Trophoblast cell (in vitro differentiated cells and primary cell): ENCODE results near the gene DNAH1.

ENCODE experiments used
- DNase-seq, 2 donors: peaks; one replicate each; pipeline ENCODE4 v3.0.0-alpha.2; 2016
- H2AFZ ChIP-seq: 2 replicates; pipeline ENCODE4 v1.6.1; 2013; ENCODE audit warnings: low read length, moderate library complexity, mild to moderate bottlenecking; ENCODE audit not compliant: insufficient read depth, poor library complexity
- H2AK5ac ChIP-seq: 2 replicates; pipeline ENCODE4 v1.6.1; 2013; ENCODE audit warnings: mild to moderate bottlenecking, low read length
- H2BK120ac ChIP-seq: 2 replicates; pipeline ENCODE4 v1.6.1; 2013; ENCODE audit warnings: low read length, mild to moderate bottlenecking, moderate library complexity; ENCODE audit not compliant: insufficient read depth, poor library complexity
- H2BK12ac ChIP-seq: 2 replicates; pipeline ENCODE4 v1.6.1; 2013; ENCODE audit warnings: mild to moderate bottlenecking, low read length, moderate library complexity
- H2BK5ac ChIP-seq: 2 replicates; pipeline ENCODE4 v1.6.1; 2013; ENCODE audit warnings: low read length, low read depth, moderate library complexity, mild to moderate bottlenecking; ENCODE audit not compliant: poor library complexity
- H3K14ac ChIP-seq: 2 replicates; pipeline ENCODE4 v1.6.1; 2013; ENCODE audit warnings: mild to moderate bottlenecking, low read length
- H3K18ac ChIP-seq: 2 replicates; pipeline ENCODE4 v1.6.1; 2013; ENCODE audit warnings: mild to moderate bottlenecking, low read length
- H3K23ac ChIP-seq: 2 replicates; pipeline ENCODE4 v1.6.1; 2013; ENCODE audit warnings: low read length
- H3K27ac ChIP-seq: 2 replicates; pipeline ENCODE4 v1.5.1; 2013; ENCODE audit warnings: low read depth, mild to moderate bottlenecking, inconsistent platforms, low read length, moderate library complexity
- H3K27me3 ChIP-seq: 2 replicates; pipeline ENCODE4 v1.6.1; 2013; ENCODE audit warnings: inconsistent platforms, mild to moderate bottlenecking, low read length, moderate library complexity; ENCODE audit not compliant: insufficient read depth
- H3K36me3 ChIP-seq, 2 experiments: 1 replicate in 1 of 2; 2 replicates in 1 of 2; pipeline ENCODE4 v1.6.1; 2013; ENCODE audit warnings: low read length in 2 of 2, mild to moderate bottlenecking in 2 of 2, moderate library complexity in 1 of 2; ENCODE audit not compliant: insufficient read depth in 2 of 2, control insufficient read depth in 1 of 2
- H3K4ac ChIP-seq: 2 replicates; pipeline ENCODE4 v1.6.1; 2013; ENCODE audit warnings: low read depth, mild to moderate bottlenecking, low read length, moderate library complexity
- H3K4me1 ChIP-seq, 2 experiments: 1 replicate in 1 of 2; 2 replicates in 1 of 2; pipeline ENCODE4 v1.6.1; 2013; ENCODE audit warnings: low read length in 2 of 2, mild to moderate bottlenecking in 2 of 2, moderate library complexity in 1 of 2; ENCODE audit not compliant: insufficient read depth in 2 of 2, control insufficient read depth in 1 of 2
- H3K4me2 ChIP-seq: 2 replicates; pipeline ENCODE4 v1.6.1; 2013; ENCODE audit warnings: inconsistent platforms, mild to moderate bottlenecking, low read length, moderate library complexity
- H3K4me3 ChIP-seq: 2 replicates; pipeline ENCODE4 v1.5.1; 2013; ENCODE audit warnings: mild to moderate bottlenecking, low read depth, low read length, inconsistent platforms
- H3K79me1 ChIP-seq: one replicate; pipeline ENCODE4 v1.6.1; 2013; ENCODE audit warnings: low read length
- H3K79me2 ChIP-seq: 2 replicates; pipeline ENCODE4 v1.6.1; 2013; ENCODE audit warnings: low read length, mild to moderate bottlenecking; ENCODE audit not compliant: control insufficient read depth, insufficient read depth, poor library complexity
- H3K9ac ChIP-seq: 2 replicates; pipeline ENCODE4 v1.6.1; 2013; ENCODE audit warnings: mild to moderate bottlenecking, low read length
- H3K9me3 ChIP-seq: 2 replicates; pipeline ENCODE4 v1.6.1; 2013; ENCODE audit warnings: low read depth, mild to moderate bottlenecking, control low read depth, inconsistent platforms, low read length; ENCODE audit not compliant: insufficient read depth
- H4K12ac ChIP-seq: 2 replicates; pipeline ENCODE4 v1.6.1; 2013; ENCODE audit warnings: low read depth, mild to moderate bottlenecking, low read length, moderate library complexity
- H4K8ac ChIP-seq: 2 replicates; pipeline ENCODE4 v1.6.1; 2013; ENCODE audit warnings: low read depth, mild to moderate bottlenecking, low read length, moderate library complexity
- H4K91ac ChIP-seq: one replicate; pipeline ENCODE4 v1.6.1; 2013; ENCODE audit warnings: low read depth, mild to moderate bottlenecking, low read length, moderate library complexity
- WGBS: extraction: QIAGEN DNeasy Blood & Tissue Kit; methylation state at CpG from one replicate; pipeline ENCODE4 v1.1.7; 2013; ENCODE audit warnings: missing lambda C conversion rate; ENCODE audit not compliant: insufficient read length, insufficient coverage; ENCODE audit errors: extremely low coverage; 5-methylcytosine and 5-hydroxymethylcytosine counted together

The DNAH1 gene

DNA sequence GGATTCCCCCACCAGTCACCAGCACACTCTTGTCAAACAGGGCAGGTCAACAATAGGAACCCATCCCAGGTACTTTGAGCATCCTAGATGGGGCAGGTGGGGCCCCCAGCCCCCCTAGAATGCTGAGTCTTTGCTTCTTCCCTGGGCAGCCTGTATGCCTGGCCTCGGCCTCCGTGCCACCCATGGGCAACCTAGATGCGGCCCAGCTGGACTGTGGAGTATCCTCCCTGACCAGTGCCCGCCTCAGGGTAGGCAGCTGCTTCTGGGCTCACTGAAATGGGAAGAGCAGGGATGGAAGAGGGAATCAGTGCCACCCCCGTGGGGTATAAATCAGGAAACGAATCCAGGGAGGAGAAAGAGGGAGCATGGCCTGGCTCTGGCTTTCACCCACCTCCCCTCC is 10.9 kb downstream of the DNAH1 start:
- no peak overlapping the region for H3K4ac ChIP-seq
- no peak for DNase-seq
- H4K8ac ChIP-seq: no peak overlapping the region
- no peak overlapping the region for H2BK120ac ChIP-seq
- H3K9ac ChIP-seq: no peak overlapping the region
- no peak overlapping the region for H2AFZ ChIP-seq
- no peak overlapping the region for H3K18ac ChIP-seq
- H3K9me3 ChIP-seq: peaks cover 2% of the 10 kb centered on the region
- no peaks in the 10 kb centered on the region for H3K27me3 ChIP-seq
- no peak overlapping the region for H4K12ac ChIP-seq
- no peak overlapping the region for H2BK5ac ChIP-seq
- no peaks in the 10 kb centered on the region for H3K36me3 ChIP-seq
- H3K79me1 ChIP-seq: peaks cover 6% of the 10 kb centered on the region
- H3K27ac ChIP-seq: no peak overlapping the region
- no peaks in the 10 kb centered on the region for H3K79me2 ChIP-seq
- no peak overlapping the region for H2AK5ac ChIP-seq
- H2BK12ac ChIP-seq: no peak overlapping the region
- H3K23ac ChIP-seq: no peak overlapping the region
- WGBS: no CpG with 5 or more reads among the region's 6 CpGs
- no peak overlapping the region for H4K91ac ChIP-seq
- no peak overlapping the region for H3K14ac ChIP-seq
- H3K4me1 ChIP-seq: peaks cover 11 to 16% of the 10 kb centered on the region in 2 experiments
- no peak overlapping the region for H3K4me3 ChIP-seq
- H3K4me2 ChIP-seq: no peak overlapping the region

DNA sequence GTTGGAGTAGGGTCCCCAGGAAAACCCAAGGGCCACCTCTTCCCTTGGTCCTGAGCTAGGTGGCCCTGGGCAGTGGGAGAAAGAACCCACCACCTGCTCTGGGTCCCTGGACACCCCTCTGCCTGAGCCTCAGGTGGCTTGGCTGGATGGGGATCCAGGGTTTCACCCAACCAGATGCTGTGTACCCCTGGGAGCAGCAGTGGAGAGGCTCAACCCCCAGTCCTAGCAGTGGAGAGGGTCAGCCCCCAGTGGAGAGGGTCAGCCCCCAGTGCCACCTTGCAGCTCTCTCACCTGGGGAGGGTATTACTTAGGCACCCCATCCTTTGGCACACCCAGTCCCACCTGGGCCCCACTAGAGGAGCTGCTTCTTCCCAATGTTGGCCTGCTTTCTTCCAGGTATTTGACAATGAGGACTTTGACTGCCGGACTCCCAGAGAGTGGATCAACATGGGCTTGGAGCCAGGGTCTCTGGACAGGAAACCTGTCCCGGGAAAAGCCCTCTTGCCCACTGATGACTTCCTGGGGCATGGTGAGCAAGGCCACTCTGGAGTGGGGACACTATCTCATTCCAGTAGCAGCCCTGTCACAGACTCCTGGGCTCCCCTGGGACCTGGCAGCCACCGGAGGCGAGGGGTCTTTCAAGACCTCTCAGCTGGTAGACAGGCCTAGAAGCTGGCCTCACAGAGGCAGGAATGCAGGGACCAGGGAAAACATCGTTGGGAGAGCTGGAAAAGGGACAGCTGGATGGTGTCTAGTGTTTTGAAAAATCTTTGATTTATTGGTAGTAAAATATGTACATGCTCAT is 11.6 kb downstream of the DNAH1 start:
- no CpG with 5 or more reads among the region's 5 CpGs for WGBS
- no peak overlapping the region for H3K4me3 ChIP-seq

DNA sequence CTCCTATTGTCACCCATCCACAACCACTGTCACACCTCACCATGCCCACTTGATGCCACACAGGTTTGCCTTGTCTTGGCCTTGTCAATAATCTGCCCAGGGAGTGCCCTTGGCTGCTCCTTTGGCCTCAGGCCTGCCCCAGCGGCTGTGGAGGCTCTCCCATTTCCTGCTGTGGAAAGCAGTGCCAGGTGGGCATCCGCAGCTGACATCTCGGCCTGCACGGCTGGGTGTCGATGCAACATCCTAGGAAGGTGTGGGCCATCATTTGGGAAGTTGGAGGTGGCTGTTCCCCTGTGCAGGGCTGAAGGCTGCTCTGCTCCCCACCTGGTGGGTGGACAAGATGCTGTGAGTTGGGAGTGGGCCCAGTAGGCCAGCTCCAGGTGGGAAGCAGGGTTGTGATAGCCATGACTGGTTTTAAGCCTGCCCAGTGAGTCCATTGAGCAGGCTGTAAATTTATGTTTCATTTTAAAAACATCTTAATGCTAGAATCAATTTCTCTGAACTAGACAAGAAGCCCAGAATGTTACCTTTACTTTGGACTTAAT is 12.5 kb downstream of the DNAH1 start:
- Histone ChIP-seq H2AFZ (no peak overlapping the region), H3K4me2 (no peak overlapping the region), H4K12ac (no peak overlapping the region), H3K4ac (no peak overlapping the region), H3K4me3 (no peak overlapping the region), H3K36me3 (no peaks in the 10 kb centered on the region), H3K4me1 (peaks cover 8 to 13% of the 10 kb centered on the region in 2 experiments), H3K27ac (no peak overlapping the region), H2BK5ac (no peak overlapping the region), H3K27me3 (no peaks in the 10 kb centered on the region), H3K79me1 (peaks cover 6% of the 10 kb centered on the region), H4K91ac (no peak overlapping the region), H2BK12ac (no peak overlapping the region), H4K8ac (no peak overlapping the region), H3K18ac (no peak overlapping the region), H3K23ac (no peak overlapping the region), H3K9me3 (peaks cover 4% of the 10 kb centered on the region), H3K14ac (no peak overlapping the region), H2BK120ac (no peak overlapping the region), H3K9ac (no peak overlapping the region), H3K79me2 (no peaks in the 10 kb centered on the region), H2AK5ac (no peak overlapping the region)
- no peak for DNase-seq
- no CpG with 5 or more reads among the region's 5 CpGs for WGBS

More for the DNA sequence above, 11.6 kb downstream of the DNAH1 start:
- Histone ChIP-seq H2AK5ac (no peak overlapping the region), H3K4me1 (peaks cover 11 to 16% of the 10 kb centered on the region in 2 experiments), H4K12ac (no peak overlapping the region), H3K9me3 (peaks cover 4% of the 10 kb centered on the region), H3K36me3 (no peaks in the 10 kb centered on the region), H2BK12ac (no peak overlapping the region), H3K27me3 (no peaks in the 10 kb centered on the region), H3K4ac (no peak overlapping the region), H4K91ac (no peak overlapping the region), H3K27ac (no peak overlapping the region), H2BK120ac (no peak overlapping the region), H2AFZ (no peak overlapping the region), H3K79me1 (peaks cover 6% of the 10 kb centered on the region), H3K79me2 (no peaks in the 10 kb centered on the region), H3K9ac (no peak overlapping the region), H3K18ac (no peak overlapping the region), H3K4me2 (no peak overlapping the region), H4K8ac (no peak overlapping the region), H2BK5ac (no peak overlapping the region), H3K23ac (no peak overlapping the region), H3K14ac (no peak overlapping the region)
- no peak for DNase-seq

DNA sequence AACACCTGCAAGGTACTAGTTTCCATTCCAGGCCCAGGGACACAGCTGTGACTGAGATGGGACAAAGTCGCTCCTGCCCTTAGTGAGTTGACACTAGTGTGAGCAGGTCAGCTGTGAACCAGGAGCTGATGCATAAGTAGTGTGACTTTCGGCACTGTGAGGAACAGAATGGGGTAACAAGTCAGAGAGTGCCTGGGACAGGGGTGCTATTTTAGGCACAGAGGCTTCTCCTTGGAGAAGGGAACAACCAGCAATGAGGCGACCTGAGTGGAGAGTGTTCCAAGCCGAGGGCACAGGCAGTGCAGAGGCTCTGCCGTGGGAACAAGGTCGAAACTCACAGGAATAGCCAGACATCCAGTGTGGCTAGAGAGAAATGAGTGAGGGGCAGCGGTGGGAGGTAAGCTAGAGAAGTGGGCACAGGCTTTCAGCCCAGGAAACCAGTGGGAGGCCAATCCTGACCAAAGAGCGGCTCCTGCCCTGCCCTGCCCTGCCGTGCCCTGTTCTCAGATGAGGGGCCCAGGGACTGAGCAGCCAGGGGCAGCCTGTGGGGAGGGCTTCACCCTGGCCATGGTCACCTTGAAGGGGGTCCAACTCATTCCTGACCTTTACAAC is 14.2 kb downstream of the DNAH1 start:
- Histone ChIP-seq H2AFZ (no peak overlapping the region), H3K14ac (no peak overlapping the region), H2BK5ac (no peak overlapping the region), H3K9ac (no peak overlapping the region), H4K8ac (no peak overlapping the region), H2BK12ac (no peak overlapping the region), H3K18ac (no peak overlapping the region), H3K4me1 (no peaks in the 10 kb centered on the region), H2BK120ac (no peak overlapping the region), H3K79me2 (no peaks in the 10 kb centered on the region), H3K23ac (no peak overlapping the region), H4K91ac (no peak overlapping the region), H2AK5ac (no peak overlapping the region), H3K9me3 (peaks cover 4% of the 10 kb centered on the region), H3K27ac (no peak overlapping the region), H4K12ac (no peak overlapping the region), H3K4me2 (no peak overlapping the region), H3K79me1 (no peaks in the 10 kb centered on the region), H3K4me3 (no peak overlapping the region), H3K36me3 (no peaks in the 10 kb centered on the region), H3K27me3 (no peaks in the 10 kb centered on the region), H3K4ac (no peak overlapping the region)
- no peak for DNase-seq
- no CpG with 5 or more reads among the region's 9 CpGs for WGBS
